NOMO-1 treated with dmso at 0.1 percent for 144 hours (cell line): Measurements from ENCODE around the gene MOV10L1.

Experiments used
- DNase-seq: peaks from one replicate; lab custom pipeline; 2025; ENCODE audit not compliant: unreplicated experiment; lab: John Stamatoyannopoulos, UW

MOV10L1 gene

DNA sequence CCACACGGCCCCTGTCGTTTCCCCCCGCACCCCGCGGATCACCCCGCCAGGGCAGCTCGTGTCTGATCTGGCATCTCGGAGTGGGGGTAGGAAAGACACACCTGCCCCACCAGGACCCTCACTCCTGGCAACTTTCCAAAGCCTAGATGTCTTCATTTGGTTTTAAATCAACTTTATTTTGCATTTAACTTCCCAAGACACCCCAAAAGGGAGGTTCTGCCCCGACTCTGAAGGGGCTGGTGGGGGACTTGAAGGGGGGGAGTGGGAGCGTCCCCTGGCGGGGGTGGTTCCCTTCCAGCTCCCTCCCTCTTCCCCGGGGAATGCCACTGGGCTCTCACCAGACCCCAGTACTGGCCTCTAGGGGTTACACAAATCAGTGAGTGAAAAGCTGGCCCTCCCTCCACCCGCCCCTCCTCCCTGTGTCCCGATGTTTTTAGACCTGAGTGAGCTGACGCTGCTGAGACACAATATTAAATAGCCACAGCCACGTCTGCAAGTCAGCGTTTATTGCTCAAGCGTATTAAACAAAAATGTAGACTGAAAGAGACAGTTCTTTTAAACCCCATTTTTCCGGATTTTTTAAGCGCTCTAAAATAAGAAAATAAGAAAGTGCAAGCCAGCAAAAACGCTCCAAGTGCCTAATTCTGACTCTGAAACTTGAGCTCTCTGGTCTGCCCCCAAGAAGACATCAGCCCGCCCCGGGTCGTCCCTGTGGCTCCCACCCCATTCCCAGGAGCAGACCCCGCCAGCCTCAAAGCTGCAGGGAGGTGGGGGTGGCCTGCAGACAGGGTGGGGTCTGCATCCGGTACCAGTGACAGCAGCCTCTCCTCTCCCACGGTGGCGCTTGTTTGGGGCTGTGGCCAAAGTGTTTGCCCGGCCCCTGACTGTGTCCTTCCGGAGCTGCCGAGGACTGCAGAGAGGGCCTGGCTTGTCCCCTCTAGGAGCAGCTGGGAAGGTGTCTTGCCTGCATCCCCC, 30.6 kb upstream of the MOV10L1 start:
- DNase-seq, result no peak

DNA sequence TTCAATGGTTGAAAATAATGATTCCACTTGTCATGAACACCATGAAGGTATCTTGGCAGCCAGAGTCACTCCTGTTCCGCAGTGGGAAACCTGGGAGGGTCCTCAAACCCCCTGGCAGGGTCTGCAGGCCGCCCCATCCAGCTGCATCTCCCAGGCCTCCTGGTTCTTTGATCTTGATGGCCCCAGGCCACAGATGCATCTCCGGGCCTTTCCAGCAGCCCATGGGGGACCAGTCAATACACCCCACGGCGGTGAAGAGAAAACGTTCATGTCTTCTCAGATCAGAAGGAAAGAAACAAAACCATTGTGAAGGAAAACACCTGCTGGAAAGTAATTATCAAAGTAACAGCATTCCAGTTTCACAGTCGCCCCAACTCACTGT, 29.9 kb upstream of the MOV10L1 start:
- no peak for DNase-seq

- DNase-seq, result no peak
Measured at GRCh38 chr22:50060441-50061140, 29.2 kb upstream of the MOV10L1 start.

DNA sequence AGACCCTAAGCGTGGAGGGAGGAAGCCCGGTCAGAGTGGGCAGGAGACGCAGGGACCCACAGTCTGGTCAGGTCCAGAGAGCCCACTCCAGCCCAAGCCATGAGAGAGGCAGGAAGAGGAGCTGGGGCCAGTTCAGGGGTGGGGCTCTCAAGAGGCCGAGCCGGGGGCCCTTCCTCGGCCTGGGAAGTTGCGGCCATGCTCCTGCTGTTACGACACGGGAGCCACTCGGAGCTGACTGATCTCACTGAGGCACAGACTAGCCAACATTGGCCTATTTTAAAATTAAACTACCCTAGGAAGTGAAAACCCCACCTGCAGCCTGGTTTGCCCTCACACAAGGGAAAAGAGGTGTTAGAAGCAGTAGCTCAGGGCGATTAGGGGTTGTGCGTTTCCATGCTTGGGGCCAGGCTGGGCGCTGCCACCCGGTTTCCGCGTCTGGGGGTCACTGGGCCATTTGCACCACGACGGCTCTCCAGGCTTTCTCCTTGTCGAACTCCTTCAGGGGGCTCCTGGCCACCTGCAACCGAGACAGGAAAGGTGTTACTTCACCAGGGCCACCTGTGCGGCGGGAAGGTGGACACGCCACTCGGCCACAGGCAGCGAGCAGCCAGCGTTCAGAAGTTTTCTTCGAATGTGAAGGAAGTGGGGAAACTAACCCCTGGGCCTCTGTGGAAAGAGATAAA, 28.5 kb upstream of the MOV10L1 start:
- DNase-seq, result no peak

DNA sequence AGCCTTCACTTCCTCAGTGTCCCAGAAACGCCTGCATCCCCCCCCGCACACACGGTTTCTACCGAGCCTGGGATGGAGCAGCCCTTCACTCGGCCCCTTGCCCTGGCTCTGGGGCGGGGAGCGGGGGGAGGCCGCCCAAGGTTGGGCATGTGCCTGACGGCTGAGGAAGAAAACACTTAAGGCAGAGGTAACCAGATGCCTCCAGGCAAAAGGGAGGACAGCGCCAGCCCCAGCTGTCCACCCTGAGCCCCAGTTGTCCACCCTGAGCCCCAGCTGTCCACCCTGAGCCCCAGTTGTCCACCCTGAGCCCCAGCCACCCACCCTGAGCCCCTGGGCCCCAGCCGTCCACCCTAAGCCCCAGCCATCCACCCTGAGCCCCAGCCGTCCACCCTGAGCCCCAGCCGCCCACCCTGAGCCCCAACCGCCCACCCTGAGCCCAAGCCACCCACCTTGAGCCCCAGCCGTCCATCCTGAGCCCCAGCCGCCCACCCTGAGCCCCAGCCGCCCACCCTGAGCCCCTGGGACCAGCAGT, 27.9 kb upstream of the MOV10L1 start:
- no peak for DNase-seq

DNA sequence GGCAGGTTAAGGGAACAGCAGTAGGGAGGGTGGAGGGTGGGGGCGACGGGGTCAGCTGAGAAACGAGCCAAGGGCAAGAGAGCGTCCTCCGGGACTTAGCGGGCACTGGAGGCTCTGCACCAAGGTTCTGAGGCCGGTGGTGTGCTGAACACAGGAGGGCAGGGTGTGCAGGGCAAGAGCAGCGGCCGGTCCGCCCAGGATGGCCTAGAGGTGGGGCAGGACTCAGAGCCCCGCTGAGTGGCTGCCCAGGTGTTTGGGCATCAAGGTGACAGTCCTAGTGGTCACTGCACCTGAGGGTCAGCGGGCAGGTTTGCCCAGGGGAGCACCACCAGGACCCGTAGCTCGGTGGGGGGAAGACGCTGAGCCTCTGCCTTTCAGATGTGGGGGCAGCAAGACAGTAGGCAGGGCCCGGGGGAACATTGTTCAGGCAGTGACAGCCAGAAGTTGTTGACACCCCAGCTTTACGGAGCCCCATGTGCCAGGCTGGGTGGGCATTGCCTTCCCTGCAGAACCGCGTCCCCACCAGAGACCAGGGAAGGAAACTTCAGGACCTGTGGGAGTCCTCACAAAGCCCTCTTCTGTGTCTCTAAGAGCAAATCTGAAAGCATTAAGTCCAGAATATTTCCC, 27.2 kb upstream of the MOV10L1 start:
- DNase-seq, result no peak

- no peak for DNase-seq
Measured at GRCh38 chr22:50063589-50064393, 26.0 kb upstream of the MOV10L1 start.

DNA sequence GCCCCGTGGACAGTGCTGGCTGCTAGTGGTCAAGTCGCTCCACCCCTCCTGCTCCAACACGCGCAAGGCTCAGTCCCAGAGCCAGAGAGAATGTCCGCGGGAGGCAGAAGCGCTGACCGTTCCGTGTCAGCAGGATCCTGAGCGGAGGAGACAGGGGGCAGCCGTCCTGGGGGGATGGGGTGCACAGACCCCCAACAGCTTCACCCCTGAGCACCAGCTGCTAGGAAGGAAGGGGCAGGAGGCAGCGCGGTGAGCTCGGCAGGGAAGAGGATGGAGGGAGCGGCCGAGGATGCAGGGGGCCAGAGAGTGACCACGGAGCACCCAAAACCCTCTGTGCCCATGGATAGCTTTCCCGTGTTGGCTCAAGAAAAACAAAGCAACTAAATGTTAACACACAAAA, 25.4 kb upstream of the MOV10L1 start:
- no peak for DNase-seq

GRCh38 chr22:50067244-50067643, 22.6 kb upstream of the MOV10L1 start:
- no peak for DNase-seq

DNA sequence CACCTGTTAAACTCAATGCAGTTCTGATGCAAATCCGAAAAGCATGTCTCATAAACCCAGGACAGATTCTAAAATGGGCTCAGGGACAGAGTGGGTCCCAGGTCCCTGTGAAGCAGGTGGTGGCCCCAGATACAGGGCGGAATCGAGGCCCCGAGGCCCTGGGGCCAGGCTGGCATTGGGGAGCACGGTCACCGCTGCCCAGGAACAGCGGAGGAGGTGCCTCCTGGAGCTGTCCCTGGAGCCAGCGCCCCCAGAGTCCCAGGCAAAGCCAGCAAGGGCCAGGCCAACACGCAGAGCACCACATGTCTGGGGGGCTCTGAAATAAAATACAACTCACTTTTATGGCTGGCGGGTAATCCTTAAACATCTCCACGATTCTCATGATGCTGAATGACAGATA, 21.7 kb upstream of the MOV10L1 start:
- no peak for DNase-seq

DNA sequence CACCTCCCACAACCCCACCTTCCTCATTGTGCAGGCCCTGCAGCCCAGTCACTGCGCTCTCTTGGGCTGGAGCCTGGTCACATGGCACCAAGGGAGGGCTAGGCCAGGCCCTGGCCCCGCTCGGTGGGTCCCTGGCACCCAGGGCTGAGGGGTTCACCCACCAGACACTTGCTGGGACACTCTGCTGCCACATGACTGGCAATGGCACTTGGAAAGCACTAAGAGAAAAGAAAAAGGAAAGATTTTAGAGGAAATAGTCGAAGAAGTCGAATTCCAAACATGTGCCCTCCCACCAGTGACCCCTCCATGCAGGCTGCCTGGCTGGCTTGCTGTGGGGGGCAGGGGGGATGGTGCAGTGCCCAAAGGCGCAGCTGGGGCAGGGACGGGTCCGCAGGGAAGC, 19.4 kb upstream of the MOV10L1 start:
- DNase-seq, result no peak

DNA sequence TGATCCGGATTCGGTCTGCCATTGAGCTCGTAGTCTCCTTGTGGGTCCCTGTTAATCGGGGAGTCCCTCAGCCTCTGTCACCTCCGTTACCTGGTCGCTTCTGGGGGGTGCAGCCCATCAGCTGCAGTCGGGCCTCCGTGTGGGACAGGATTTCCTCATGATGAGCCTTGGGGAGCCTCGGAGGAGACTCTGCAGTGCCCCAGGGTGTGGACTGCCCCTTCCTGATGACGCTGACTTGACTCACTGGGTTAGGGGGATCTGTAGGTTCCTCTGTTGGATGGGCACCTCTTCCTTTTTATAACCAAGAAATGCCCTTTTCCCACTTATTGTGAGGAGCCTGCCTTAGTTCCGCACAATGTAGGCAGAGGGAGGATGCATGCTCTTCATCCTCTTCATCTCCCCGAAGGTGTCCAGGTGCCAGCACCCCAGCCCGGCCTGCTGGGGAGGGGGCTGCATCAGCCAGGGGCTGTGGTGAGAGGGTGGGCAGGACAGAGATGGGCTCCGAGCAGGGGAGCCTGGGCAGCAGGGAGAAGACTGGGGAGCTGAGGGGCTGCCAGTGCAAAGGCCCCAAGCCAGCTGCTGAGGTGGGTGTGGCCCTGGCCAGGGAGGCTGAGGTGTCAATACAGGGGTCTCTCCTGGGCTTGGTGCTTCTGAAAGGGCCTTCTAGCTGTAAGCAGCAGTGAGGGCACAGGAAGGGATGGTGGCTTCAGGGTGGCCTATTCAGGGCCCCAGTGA, 18.2 kb upstream of the MOV10L1 start:
- DNase-seq, result no peak

- DNase-seq, result no peak
Measured at GRCh38 chr22:50072167-50072555, 17.6 kb upstream of the MOV10L1 start.

DNA sequence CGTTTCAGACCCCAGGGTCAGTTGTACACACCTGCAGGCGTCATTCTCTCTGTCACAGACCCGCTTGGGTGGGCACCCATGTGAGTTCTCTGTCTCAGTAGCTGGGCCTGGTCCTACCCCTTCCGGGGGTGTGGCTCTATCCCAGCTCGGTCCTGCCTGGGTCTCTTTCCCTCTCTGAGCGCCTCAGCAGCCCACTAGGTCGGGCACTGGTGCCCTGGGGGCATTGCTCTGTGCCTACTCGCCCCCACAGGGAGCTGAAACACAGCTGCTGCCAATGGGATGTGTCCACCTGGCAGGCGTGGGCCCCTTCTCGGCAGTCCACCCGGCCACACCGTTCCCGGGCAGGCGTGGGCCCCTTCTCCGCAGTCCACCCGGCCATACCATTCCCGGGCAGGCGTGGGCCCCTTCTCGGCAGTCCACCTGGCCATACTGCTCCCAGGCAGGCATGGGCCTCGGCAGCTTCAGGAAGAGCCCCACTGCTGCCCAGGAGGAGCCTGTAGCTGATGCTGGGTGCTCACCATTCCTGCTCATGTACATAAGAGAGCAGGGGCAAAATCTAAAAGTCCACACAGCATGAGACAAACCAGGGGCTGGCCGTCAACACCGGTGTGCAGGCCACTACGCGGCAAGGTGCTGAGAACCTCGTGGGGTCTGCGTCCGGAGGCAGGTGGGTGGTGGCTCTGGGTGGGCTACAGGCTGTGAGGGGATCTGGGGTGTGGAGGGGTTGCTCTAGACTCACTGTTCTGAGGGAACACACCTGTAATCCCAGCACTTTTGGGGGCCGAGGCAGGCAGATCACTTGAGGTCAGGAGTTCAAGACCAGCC, 16.9 kb upstream of the MOV10L1 start:
- no peak for DNase-seq

DNA sequence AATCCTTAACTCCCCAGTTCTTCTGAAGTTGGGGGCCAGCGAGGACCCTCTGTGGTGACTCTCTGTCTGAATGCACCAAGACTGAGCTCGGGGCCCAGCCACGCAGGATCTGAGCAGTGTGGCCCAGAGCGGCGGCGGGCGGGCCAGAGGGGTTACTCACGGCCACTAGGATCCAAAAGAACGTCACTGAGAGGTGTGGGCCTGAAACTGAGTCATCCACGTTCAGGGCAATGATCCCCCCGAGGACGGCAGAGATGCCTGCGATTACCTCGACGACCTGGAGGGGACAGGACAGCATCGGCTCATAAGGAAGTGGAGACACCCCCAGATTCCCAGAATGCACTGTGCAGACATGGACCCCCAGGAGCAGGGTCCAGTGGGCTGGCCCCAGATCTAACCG, 15.8 kb upstream of the MOV10L1 start:
- DNase-seq, result no peak

- no peak for DNase-seq
Measured at GRCh38 chr22:50074551-50075530, 15.0 kb upstream of the MOV10L1 start.
